ENCODE measurements around the gene SLC10A7.

DNA sequence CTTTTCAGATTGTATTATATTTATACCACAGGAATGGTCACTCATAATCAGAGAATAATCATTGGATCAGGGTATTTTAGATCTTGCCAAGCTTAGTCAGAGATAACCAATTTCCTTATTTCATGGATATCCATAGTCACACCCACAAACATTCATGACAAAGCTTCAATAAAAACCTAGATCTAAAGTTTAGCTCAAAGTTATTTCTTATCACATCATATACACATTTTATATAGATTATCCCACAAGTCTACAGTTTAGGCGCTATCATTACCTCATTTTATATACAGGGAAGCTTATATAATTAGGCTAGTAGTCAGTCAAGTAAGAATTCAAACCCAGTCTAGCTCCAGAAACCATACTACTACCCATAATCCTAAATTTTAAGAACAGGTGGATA lies 82.3 kb downstream of the SLC10A7 start:
- TF ChIP-seq, protein P1, sequence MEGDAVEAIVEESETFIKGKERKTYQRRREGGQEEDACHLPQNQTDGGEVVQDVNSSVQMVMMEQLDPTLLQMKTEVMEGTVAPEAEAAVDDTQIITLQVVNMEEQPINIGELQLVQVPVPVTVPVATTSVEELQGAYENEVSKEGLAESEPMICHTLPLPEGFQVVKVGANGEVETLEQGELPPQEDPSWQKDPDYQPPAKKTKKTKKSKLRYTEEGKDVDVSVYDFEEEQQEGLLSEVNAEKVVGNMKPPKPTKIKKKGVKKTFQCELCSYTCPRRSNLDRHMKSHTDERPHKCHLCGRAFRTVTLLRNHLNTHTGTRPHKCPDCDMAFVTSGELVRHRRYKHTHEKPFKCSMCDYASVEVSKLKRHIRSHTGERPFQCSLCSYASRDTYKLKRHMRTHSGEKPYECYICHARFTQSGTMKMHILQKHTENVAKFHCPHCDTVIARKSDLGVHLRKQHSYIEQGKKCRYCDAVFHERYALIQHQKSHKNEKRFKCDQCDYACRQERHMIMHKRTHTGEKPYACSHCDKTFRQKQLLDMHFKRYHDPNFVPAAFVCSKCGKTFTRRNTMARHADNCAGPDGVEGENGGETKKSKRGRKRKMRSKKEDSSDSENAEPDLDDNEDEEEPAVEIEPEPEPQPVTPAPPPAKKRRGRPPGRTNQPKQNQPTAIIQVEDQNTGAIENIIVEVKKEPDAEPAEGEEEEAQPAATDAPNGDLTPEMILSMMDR (IDR thresholded peaks at IDR 0.05) = no peak
- TF ChIP-seq POLR2A (IDR thresholded peaks at IDR 0.05) = no peak
